Endometrial microvascular endothelial cells (primary cell): ENCODE measurements around the gene DIP2C. TPM values are rescaled to one million over a fixed set of nuclear protein-coding genes. Genes with fewer than 3 reads are reported as not detected.
"Not testable (repeated sequence)": the region's sequence is repeated elsewhere in the genome, so short reads cannot be mapped to it uniquely, and the experiment has no call there.

ENCODE experiments used
- in situ Hi-C: cut with HindIII; loops from 2 replicates; pipeline ENCODE4 v1.10.0; 2017; ENCODE audit warnings: low sequenced_read_pairs, low pct_unique_long_range_greater_than_20kb; ENCODE audit errors: inconsistent ontology term
- total RNA-seq: library from RNA; depleted of rRNA; stranded (reverse); fragments of >200 nt; gene quantifications from one replicate; pipeline ENCODE4 v1.2.3, GENCODE V29; 2015; ENCODE audit errors: inconsistent ontology term

Gene DIP2C
- total RNA-seq, 1 donor from 2014 or later, result 3.2 TPM

DNA sequence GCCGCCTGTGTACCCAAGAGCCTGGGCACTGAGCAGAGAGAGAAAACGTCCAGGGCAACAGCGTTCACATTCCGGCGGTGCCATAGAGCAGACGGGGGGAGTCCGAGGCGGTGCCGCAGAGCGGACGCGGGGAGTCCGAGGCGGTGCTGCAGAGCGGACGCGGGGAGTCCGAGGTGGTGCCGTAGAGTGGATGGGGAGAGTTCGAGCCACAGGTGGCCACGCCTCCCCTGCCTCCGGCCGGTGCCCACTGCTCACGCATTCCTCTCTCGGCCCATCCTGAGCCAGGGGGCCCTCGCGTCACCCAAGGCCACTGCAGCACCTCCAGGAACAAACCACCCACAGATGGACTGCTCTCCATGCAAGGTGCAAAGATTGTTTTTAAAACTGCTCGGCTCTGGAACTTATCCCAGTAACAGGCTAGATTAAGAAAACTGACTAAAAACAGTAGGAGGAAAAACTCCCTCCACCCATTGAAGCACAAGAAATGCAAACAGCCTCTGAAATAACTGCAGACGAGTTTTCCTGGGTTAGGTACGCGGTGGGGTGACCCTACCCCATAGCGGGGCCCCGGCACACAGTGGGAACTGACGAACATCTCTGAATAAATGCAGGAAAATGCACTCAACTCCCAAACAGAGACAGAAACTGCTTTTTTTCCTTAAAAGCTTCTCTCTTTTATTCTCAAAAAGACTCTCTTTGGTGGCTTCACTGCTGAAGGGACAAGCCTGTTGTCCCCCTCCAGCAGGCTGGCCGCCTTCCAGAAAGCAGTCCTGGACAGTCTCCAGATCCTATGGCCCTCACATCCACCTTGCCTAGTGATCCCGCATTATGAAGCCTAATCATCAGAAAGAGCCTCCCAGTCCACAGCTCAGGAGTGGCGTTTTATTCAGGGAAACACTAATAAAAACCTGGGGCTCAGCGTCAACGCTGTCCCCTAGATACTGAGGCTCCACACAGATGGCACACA is 55.9 kb downstream of the DIP2C start:
- in situ Hi-C loops, result no loop called here

DNA sequence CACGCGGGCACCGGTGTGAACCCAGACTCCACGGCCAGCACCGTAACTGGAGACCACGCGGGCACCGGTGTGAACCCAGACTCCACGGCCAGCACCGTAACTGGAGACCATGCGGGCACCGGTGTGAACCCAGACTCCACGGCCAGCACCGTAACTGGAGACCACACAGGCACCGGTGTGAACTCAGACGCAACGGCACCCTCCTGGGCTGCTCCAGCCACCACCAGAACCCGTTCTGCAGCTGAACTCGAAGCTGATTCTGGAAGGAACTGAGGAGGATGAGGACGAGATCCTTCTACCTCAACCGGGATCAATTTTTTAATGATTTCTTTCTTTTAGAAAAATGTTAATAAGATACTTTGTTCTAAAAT is 56.7 kb downstream of the DIP2C start:
- in situ Hi-C loops, result not testable (repeated sequence)

DNA sequence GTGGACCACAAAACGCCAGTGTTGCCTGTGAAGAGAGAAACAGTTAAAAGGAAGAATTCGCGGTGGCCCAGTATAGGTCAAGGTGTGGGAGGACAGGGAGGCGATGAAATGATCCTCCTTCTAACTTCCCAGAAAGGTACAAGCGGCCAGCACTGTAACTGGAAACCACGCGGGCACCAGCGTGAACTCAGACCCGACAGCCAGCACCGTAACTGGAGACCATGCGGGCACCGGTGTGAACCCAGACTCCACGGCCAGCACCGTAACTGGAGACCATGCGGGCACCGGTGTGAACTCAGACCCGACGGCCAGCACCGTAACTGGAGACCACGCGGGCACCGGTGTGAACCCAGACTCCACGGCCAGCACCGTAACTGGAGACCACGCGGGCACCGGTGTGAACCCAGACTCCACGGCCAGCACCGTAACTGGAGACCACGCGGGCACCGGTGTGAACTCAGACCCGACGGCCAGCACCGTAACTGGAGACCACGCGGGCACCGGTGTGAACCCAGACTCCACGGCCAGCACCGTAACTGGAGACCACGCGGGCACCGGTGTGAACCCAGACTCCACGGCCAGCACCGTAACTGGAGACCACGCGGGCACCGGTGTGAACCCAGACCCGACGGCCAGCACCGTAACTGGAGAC is 57.2 kb downstream of the DIP2C start:
- in situ Hi-C loops, result not testable (repeated sequence)

DNA sequence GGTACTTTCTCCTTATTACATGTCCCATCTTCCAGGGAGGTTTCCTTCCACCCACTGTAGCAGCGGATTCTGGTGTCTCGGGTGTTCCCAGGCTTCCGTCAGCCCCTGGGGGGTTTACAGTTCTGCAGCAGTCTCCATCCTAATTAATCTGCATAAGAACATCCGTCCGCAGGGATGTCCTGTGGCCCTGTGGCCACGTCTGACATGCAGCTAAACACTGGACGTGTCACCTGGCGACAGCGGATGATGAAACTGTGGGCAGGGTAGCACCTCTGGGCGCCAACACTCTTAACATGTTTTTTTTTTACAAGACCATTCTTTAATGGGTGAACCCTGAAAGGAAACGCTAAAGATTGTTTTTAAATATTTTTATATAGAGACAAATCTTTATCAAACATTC is 58.2 kb downstream of the DIP2C start:
- in situ Hi-C loops, result no loop called here

DNA sequence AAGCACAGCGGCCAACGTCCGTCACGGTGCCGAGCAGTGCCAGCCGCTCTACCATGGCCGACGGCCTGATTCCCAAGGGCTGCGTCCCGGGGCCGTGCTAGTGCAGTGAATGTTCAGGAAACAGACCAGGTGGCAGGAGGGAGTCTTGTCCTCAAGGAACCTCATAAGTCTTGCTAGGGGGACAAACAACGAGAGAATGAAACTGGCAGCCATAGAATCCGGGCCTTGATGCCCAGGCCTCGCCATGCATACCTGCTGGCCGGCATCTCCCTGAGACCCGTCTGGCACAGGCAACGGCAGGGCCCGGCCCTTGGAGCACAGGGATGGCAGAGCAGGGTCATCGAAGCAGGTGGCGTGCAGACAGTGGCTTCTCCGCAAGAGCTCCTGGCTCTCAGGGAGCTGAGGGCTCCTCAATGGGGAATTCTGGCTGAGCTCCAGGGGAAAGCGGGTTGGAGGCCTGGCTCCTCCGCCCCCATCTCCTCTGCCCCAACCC is 58.8 kb downstream of the DIP2C start:
- in situ Hi-C loops, result no loop called here

DNA sequence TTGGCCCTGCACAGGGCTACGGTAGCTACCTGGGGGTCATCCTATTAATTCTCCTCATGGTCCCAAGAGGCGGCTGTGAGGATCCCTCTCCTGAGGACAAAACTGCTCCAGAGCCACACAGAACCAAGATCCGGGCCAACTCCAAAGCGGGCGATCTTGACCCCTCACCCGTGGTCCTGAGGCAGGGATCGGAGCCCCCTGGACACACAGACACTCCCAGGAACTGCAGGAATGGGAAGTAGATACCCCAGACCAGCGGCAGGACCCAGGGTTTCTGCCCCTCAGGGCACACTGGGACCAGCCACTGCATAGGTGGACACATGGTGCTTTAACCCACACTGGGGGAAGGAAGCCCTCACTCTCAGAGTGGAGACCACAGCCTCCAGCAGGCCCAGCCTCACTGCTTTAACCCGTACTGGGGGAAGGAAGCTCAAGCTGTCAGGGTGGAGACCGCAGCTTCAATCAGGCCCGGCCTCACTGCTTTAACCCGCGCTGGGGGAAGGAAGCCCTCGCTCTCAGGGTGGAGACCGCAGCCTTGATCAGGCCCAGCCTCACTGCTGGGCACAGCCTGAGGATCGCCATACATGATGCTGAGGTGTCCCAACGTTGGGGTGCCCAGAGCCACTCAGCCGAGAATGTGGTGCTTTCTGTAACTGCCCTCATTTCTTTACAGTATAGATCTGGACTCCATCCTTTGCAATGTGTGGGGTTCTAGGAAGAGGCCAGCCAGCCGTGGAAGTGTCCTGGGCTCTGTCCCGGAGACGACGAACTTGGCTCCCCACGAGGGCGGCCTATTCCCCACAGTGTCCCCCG is 60.1 kb downstream of the DIP2C start:
- in situ Hi-C loops, result no loop called here

DNA sequence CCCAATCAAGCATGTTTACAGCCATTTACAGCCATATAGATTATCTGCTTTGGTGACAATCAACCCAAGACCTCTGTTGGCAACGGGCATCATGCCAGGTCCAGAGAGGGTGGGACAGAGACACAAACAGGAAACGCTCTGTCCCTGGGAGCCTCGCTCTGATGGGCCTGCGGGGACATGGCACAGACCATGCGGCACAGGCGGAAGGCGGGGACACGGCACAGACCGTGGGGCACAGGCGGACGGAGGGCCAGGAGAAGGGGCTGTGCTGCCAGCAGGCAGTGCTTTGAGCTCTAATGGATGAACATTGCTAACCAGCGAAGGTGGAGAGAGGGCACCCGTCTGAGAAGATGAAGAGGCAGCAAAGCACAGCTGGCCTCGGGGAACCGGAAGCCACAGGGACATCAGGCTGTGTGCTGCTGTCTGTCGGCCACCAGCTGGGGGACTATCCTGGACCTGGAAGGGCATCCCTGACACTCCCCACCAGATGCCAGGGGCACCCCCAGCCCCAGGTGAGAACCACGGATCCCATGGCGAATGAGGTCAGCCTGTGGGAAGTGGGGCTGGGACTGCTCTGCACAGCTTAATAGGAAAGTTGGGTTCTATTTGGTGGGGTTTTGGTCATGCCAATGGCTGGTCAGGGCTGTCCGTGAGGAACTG is 61.0 kb downstream of the DIP2C start:
- in situ Hi-C loops, result no loop called here

DNA sequence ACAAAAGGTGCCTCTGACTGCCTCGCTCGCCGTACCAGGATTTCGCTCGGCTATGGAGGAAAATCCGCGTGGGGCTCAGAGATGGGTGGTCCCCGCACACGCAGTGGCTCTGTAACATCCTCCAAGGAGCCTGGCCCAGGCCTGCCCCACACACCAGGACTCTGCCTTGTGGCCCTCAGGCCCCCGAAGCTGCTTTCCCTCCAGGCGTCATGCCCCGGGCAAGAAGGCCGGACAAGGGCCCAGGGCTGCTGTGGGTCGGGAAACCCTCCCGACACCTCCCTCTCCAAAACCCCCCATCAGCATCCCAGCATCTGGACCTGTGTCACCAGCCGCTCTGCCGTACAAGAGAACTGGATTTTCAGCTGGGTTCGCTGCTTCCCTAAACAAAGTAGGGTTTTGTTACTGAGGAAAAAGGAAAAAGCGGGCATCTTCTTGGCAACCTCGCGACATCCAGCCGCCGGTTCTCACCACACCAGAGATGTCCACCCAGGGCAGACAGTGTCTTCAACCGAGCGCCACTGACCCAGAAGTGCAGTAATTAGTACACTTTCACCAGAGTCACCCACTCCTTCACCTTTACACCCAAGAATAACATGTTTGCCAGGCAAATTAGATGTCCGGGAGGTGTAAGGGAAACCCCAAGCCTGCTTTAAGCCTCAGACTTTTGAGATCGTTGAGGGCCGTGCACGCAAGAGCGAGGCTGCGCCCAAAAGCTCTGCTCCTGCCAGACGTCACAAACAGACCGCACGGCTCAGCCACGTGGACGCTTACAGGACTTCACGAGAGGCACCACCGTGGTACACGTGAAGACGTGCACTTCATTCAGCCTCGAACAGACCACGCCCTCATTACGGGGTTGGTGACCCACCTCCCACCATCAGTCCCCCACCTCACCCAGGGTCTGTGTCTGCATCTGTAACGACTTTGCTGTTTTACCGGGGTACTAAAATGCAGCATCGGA is 62.2 kb downstream of the DIP2C start:
- in situ Hi-C loops, result no loop called here

DNA sequence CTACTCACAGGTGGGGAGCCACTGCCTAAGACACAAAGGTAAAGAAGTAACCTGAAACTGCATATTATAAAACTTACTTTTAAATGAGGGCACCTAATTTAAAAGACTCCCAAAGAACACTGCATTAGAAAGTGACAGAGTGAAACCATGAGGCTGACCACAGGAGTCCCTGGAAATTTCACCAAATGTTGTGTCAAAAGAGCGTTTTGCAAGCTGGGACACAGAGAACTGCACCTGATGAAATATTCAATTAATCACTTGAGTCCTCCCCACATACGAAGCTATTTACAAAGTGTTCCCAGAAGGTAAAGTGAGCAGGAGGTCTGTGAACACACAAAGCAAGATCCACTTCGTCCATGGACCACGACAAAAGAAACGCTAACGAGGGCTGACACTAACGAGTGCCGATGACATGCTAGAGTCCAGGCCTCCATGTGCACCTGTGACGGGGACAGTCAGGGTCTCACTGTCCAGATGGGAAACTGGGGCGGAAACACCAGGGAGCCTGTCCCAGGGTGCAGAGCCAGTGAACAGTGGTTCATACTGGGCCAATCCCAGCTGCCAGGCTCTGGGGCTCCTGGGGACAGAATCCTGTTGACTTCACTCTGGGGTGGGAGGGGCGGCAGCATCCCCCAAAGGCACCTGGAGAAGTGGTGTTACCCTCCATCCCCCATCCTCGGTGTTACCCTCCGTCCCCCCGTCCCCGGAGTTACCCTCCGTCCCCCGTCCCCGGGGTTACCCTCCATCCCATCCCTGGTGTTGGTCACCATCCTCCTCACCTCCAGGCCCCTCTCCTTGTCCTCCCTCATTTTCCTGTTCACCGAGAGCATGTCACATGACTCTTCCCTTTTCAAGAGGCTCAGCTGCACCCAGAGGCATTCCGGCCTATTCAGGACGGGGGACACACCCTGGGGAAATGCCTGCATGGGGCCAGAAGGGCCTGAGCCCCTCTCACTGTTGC is 63.4 kb downstream of the DIP2C start:
- in situ Hi-C loops, result no loop called here

DNA sequence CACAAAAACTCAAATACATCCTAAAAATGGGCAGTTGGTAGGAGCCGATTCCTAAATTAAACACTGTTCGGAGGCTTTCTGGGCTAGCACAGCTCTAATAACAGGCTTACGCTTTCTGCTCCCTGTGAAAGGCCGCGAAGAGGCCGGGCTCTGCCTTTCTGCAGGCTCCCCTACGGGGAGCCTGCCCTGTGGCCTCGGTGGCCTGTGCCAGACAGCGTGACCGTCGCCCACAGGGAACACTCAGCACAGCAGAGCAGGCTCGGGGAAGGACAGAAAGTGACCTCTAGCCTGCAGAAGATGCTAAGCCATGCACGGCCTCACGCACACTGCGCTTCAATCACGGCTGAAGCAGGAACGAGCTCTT is 64.2 kb downstream of the DIP2C start:
- in situ Hi-C loops, result no loop called here

DNA sequence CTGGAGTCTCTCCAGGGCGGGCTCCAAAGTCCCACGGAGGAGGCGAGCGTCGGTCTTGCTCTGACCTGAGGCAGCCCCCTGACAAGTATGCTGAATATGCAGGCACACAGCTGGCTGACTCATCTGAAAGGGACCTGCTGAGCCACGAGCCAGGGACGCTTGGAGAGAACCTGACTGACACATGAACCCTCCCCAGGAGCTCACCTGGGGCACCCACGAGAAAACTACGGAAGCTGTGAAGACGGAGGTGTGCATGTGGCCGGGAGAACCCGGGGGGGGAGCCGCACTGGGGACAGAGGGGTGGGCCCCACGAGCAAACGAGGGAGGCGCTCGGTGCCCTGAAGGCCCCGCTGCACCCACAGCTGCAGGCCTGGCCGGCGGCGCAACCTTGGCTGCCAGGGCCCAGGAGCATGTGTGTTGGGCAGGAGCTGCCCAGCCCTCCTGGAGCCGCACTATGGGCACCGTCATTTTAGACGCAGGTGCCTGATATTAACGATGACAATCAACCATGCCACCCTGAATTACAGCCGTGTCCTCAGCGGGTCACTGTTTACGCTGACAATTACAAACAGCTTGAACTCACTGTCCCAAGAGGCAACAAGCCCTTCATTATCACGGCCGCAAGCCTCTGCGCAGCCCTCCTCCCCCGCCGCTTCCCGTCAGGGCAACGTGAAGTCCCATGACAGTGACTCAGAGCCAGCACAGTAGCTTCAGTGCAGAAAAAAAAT is 64.7 kb downstream of the DIP2C start:
- in situ Hi-C loops, result no loop called here

DNA sequence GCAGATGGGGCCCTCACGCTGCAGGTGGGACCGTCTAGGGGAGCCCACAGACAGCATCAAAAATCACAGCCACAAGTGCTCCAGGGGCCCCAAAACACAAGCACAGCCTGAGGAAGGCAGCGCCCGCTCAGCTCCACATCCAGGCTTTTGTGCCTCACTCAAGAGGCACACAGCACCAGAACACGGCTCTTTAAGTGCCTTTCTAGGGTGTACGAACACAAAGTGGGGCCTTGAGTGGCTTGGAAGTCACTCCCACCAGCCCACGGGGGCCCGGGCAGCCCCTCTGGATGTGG is 65.2 kb downstream of the DIP2C start:
- in situ Hi-C loops, result no loop called here

DNA sequence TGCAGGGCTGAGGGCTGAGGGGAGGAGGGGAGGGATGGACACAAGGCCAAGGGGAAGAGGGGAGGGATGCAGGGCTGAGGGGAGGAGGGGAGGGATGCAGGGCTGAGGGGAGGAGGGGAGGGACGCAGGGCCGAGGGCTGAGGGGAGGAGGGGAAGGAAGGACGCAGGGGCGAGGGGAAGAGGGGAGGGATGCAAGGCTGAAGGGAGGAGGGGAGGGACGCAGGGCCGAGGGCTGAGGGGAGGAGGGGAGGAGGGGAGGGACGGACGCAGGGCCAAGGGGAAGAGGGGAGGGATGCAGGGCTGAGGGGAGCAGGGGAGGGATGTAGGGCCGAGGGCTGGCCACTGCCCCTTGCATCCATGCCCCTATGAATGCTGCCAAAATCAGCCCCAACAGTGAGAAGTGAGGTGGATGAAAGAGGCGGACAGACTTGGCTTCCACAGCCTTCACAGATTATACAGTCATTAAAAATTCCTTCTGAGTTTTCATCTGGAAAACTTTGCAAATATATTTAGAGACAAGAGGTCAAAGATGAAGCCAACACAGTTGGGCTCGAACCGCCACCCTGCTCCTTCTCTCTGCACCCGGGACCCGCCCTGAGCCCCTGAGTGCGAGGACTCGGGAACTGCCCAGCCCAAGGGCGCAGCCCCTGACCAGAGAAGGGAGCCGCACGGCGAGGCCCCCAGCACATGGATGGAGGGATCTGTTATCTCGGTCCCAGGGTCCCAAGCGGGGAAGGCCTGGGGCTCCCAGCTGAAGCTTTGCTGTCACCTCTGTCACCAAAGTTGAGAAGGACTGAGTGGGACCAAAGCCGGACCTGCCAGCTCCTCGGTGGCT is 65.8 kb downstream of the DIP2C start:
- in situ Hi-C loops, result no loop called here

DNA sequence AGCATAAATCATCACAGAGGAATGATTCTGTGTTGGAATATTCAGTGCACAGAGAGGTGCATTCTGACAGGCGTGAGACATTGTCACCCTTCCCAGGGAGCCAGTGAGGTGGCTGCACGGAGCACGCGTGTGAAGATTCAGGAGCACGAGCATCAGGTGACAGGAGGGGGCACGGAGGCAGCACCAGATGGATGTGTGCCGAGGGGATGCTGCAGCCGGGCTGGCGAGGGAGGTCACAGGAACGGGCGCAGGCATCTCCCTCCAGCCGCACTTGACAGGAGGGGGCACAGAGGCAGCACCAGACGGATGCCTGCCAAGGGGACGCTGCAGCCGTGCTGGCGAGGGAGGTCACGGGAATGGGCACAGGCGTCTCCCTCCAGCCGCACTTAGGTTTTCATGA is 66.5 kb downstream of the DIP2C start:
- in situ Hi-C loops, result no loop called here

DNA sequence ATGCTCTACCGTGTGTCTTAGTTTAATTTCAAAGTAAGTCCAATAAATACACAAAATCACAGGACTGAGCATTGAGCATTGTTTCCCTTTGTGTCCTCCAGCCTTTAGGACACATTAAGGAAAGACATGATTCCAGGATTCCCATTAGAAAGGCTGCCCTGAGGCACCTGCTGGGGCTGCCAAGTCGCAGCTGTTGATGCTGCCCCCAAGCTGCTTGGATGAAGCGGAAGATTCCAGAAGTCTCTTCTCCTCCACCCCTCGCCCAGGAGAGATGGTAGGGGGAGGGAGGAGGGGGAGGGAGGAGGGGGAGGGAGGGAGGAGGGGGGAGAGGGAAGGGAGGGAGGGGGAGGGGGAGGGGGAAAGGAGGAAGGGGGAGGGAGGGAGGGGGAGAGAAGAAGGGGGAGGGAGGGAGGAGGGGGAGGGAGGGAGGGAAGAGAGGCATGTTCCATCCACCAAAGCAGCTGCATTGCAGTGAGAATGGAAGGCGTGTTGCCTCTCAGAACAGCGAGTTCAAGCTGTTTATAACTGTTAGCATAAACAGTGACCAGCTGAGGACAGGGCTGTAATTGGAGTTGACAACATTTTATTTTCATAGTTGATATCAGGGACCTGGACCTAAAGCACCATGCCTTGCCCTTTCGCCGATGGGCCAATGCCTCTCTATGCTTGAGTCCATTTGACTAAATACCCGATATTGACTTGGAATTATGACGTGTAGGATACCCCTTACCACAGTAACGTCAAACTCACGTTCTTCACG is 67.3 kb downstream of the DIP2C start:
- in situ Hi-C loops, result no loop called here
